ENCODE measurements around the gene POLG. TPM values are rescaled to one million over a fixed set of nuclear protein-coding genes. Genes with fewer than 3 reads are reported as not detected.

POLG gene
- total RNA-seq, 1 donor: 61.2 TPM

DNA sequence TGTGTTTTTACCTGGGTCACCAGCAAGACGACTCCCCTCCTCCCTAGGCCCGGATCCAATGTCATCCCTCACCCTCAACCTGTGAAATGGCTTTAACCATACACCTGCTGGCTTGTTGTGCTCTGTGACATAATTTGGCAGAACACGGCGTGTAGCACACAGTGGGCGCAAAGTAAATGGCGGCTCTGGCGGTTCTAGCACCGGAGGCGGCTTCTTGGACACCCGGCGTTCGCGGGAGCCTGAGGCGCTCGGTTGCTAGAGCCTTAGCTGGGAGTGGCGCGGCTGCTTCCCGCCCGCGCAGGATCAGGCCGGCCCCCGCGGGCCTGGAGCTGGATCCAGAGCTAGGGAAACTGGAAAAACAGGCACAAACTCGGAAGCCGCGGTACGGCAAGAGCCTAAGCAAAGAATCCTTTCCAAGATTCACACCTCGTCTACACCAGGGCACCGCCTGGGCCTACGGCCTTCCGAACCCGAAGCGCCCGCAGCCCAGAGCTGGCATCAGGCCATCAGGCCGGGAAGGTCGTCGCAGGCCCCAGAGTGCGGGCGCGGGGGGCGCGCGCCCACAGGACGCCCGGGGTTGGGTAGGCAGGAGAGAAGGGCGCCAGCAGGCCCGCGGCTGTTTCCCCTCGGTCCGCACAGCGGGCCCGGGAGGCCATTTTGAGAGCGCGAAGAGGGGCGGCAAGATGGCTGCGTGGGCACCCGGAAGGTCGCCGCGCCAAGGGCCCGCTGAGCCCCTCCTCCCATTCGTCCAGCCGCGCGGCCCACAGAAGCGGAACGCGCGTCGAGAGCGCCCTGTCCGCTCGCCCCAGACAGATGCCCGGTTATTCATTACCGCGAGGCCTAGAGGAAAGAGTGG, 43.9 kb upstream of the POLG start:
- H3K27me3 ChIP-seq (ENCODE audit: insufficient read depth, low read length): peaks cover 99% of the 10 kb centered on the region
- no peaks in the 10 kb centered on the region for H3K9me3 ChIP-seq (ENCODE audit: low read depth, low read length)
- H3K36me3 ChIP-seq (ENCODE audit: insufficient read depth, low read length): no peaks in the 10 kb centered on the region
- H2AFZ ChIP-seq (ENCODE audit: low read length): no peak overlapping the region
- H3K4me3 ChIP-seq (ENCODE audit: insufficient read depth, low read length): no peak overlapping the region
- H3K4me2 ChIP-seq (ENCODE audit: insufficient read depth, low read length): no peak overlapping the region
- H4K20me1 ChIP-seq (ENCODE audit: insufficient read depth, low read length): peaks cover 9% of the 10 kb centered on the region
- H3K4me1 ChIP-seq (ENCODE audit: insufficient read depth, low read length): no peaks in the 10 kb centered on the region
- DNase-seq (ENCODE audit: insufficient read length, low spot score, missing footprints): no peak
- TF ChIP-seq, protein P1, sequence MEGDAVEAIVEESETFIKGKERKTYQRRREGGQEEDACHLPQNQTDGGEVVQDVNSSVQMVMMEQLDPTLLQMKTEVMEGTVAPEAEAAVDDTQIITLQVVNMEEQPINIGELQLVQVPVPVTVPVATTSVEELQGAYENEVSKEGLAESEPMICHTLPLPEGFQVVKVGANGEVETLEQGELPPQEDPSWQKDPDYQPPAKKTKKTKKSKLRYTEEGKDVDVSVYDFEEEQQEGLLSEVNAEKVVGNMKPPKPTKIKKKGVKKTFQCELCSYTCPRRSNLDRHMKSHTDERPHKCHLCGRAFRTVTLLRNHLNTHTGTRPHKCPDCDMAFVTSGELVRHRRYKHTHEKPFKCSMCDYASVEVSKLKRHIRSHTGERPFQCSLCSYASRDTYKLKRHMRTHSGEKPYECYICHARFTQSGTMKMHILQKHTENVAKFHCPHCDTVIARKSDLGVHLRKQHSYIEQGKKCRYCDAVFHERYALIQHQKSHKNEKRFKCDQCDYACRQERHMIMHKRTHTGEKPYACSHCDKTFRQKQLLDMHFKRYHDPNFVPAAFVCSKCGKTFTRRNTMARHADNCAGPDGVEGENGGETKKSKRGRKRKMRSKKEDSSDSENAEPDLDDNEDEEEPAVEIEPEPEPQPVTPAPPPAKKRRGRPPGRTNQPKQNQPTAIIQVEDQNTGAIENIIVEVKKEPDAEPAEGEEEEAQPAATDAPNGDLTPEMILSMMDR (IDR thresholded peaks at IDR 0.05; ENCODE audit: extremely low read depth, low read depth, low read length): no peak
- no peaks in the 10 kb centered on the region for H3K79me2 ChIP-seq (ENCODE audit: insufficient read depth, low read length)
- H3K27ac ChIP-seq (ENCODE audit: low read depth, low read length): no peak overlapping the region

DNA sequence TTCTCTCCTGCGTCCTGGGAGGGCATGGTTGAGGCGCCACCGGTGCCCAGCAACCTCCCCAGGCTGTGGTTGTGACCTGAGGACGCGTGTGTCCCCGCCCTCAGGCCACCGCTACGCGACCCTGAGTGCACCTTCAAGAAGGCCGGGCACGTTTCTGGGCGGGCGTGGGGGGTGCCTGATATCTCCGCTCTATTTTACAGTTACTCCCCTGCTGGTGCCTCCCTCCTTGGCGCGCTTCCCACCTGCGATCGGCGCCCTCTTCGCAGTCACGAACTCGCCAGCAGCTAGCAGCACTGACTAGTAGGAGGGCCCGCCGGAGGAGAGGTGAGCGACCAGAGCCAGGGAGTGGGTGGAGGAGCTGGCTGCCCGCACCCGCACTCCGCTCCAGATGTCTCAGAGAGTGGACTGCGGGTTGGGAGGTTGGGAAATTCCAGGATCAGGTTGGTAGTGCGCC, 43.2 kb upstream of the POLG start:
- Histone ChIP-seq H4K20me1 (ENCODE audit: insufficient read depth, low read length) (peaks cover 6% of the 10 kb centered on the region), H3K4me2 (ENCODE audit: insufficient read depth, low read length) (no peak overlapping the region), H3K4me1 (ENCODE audit: insufficient read depth, low read length) (no peaks in the 10 kb centered on the region), H3K79me2 (ENCODE audit: insufficient read depth, low read length) (no peaks in the 10 kb centered on the region), H3K36me3 (ENCODE audit: insufficient read depth, low read length) (no peaks in the 10 kb centered on the region), H3K27me3 (ENCODE audit: insufficient read depth, low read length) (peaks cover 99% of the 10 kb centered on the region), H3K9me3 (ENCODE audit: low read depth, low read length) (no peaks in the 10 kb centered on the region), H2AFZ (ENCODE audit: low read length) (no peak overlapping the region), H3K4me3 (ENCODE audit: insufficient read depth, low read length) (no peak overlapping the region), H3K27ac (ENCODE audit: low read depth, low read length) (no peak overlapping the region)
- TF ChIP-seq, protein P1 (IDR thresholded peaks at IDR 0.05; ENCODE audit: extremely low read depth, low read depth, low read length): no peak
- DNase-seq (ENCODE audit: insufficient read length, low spot score, missing footprints): no peak

DNA sequence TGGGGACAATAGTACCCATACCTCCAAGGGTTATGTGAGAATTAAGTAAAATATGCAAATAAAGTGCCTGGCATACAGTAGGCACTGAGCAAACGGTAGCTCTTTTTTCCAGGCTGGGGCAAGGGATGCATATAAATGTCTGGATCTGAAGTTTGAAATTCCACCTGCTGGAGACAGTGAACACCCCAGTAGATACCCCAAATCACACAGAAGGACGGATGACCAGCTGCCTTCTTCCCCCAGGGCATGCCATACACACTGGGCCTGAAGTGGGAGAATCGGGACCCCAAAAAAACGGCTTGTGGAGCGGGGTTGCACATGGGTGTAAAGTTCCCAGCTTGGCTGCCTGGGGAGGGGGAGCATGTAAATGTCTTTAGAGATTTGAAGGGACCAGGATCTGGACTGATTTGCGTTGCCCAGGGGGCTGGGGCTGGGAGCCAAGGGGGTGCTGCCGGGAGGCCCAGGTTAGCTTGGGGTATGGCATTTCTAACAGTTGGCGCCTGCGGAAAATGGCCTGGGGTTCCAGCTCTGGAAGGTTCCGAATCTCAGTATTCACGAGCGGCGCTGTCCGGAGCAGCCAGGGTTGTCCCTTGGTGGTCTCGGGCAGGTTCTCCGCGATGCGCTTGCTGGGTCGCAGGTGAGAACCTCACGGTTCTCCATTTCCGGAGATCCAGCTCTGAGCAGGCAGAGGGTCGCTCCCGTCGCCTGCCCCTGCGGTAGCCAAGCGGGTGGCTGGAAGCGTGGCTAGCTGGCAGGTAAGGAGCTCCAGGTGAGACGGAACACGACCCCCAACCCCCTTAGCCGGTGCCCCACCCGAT, 42.6 kb upstream of the POLG start:
- no peaks in the 10 kb centered on the region for H3K4me1 ChIP-seq (ENCODE audit: insufficient read depth, low read length)
- H3K4me3 ChIP-seq (ENCODE audit: insufficient read depth, low read length): no peak overlapping the region
- TF ChIP-seq, protein P1 (IDR thresholded peaks at IDR 0.05; ENCODE audit: extremely low read depth, low read depth, low read length): no peak
- H3K9me3 ChIP-seq (ENCODE audit: low read depth, low read length): no peaks in the 10 kb centered on the region
- peaks cover 6% of the 10 kb centered on the region for H4K20me1 ChIP-seq (ENCODE audit: insufficient read depth, low read length)
- H3K4me2 ChIP-seq (ENCODE audit: insufficient read depth, low read length): no peak overlapping the region
- H3K27me3 ChIP-seq (ENCODE audit: insufficient read depth, low read length): peaks cover 99% of the 10 kb centered on the region
- H3K36me3 ChIP-seq (ENCODE audit: insufficient read depth, low read length): no peaks in the 10 kb centered on the region
- H3K79me2 ChIP-seq (ENCODE audit: insufficient read depth, low read length): no peaks in the 10 kb centered on the region
- DNase-seq (ENCODE audit: insufficient read length, low spot score, missing footprints): no peak
- no peak overlapping the region for H3K27ac ChIP-seq (ENCODE audit: low read depth, low read length)
- H2AFZ ChIP-seq (ENCODE audit: low read length): no peak overlapping the region

DNA sequence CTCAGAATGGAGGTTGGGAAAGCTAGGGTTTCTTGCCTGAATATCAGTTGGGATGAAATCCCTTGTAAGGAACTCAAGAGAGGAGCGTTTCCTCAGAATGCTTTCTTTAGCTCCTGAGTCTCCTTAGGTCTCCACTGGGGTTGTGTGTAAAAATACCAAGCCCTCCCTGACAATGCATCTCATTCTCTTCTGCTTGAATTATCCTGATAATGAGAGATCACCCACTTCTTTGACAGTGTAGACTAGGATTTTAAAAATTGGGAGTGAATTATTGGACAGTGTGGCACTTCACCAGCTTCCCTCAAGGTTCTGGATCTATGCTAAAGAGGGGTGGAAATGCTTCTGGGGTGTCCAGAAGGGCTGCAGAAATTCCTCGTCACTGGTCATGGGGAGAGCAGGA, 41.8 kb upstream of the POLG start:
- H3K27ac ChIP-seq (ENCODE audit: low read depth, low read length): no peak overlapping the region
- no peak overlapping the region for H2AFZ ChIP-seq (ENCODE audit: low read length)
- H4K20me1 ChIP-seq (ENCODE audit: insufficient read depth, low read length): peaks cover 6% of the 10 kb centered on the region
- no peaks in the 10 kb centered on the region for H3K9me3 ChIP-seq (ENCODE audit: low read depth, low read length)
- TF ChIP-seq, protein P1 (IDR thresholded peaks at IDR 0.05; ENCODE audit: extremely low read depth, low read depth, low read length): no peak
- no peaks in the 10 kb centered on the region for H3K36me3 ChIP-seq (ENCODE audit: insufficient read depth, low read length)
- no peak for DNase-seq (ENCODE audit: insufficient read length, low spot score, missing footprints)
- no peaks in the 10 kb centered on the region for H3K79me2 ChIP-seq (ENCODE audit: insufficient read depth, low read length)
- H3K27me3 ChIP-seq (ENCODE audit: insufficient read depth, low read length): peaks cover 99% of the 10 kb centered on the region
- no peak overlapping the region for H3K4me3 ChIP-seq (ENCODE audit: insufficient read depth, low read length)
- no peak overlapping the region for H3K4me2 ChIP-seq (ENCODE audit: insufficient read depth, low read length)
- H3K4me1 ChIP-seq (ENCODE audit: insufficient read depth, low read length): no peaks in the 10 kb centered on the region
